Muscle of back (tissue), 11 donors: ENCODE data around the gene TMEM184A. TPM values are rescaled to one million over a fixed set of nuclear protein-coding genes. Genes with fewer than 3 reads are reported as not detected.

Experiments
- DNase-seq, 3 donors: peaks; one replicate each; pipeline versions ENCODE4 v3.0.0 to v3.0.0-alpha.2; 2013
- polyA plus RNA-seq, 10 donors: library from polyadenylated mRNA; unstranded; fragments of 120-200 nt; gene quantifications; one replicate each; pipeline ENCODE4 v1.2.1, GENCODE V29; 2013; ENCODE audit not compliant: insufficient read length in 10 of 10

Gene TMEM184A
- polyA plus RNA-seq, 10 donors = 0.42 to 1.6 (median 0.67) TPM

DNA sequence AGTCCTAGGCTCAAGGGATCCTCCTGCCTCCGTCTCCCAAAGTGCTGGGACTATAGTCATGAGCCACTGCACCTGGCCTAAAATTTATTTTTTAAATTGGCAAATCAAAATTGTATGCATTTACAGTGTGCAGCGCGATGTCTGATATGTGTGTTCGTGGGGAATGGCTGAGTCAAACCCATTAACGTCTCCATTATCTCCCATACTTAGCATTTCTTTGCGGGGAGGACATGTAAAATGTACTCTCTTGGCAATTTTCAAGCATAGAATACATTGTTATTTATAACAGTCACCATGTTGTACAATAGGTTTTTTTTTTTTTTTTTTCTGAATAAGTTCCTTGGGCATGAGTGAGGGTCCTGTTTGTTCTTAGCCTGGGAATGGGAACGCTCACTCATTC, 3.8 kb downstream of the TMEM184A start:
- no peak for DNase-seq

- DNase-seq = no peak
Measured at GRCh38 chr7:1550846-1551155, 5.2 kb downstream of the TMEM184A start.

GRCh38 chr7:1550005-1550845, 5.8 kb downstream of the TMEM184A start:
- DNase-seq = no peak

GRCh38 chr7:1549357-1550004, 6.5 kb downstream of the TMEM184A start:
- DNase-seq = no peak

GRCh38 chr7:1548944-1549343, 7.1 kb downstream of the TMEM184A start:
- no peak for DNase-seq

GRCh38 chr7:1548438-1548831, 7.6 kb downstream of the TMEM184A start:
- DNase-seq = no peak

DNA sequence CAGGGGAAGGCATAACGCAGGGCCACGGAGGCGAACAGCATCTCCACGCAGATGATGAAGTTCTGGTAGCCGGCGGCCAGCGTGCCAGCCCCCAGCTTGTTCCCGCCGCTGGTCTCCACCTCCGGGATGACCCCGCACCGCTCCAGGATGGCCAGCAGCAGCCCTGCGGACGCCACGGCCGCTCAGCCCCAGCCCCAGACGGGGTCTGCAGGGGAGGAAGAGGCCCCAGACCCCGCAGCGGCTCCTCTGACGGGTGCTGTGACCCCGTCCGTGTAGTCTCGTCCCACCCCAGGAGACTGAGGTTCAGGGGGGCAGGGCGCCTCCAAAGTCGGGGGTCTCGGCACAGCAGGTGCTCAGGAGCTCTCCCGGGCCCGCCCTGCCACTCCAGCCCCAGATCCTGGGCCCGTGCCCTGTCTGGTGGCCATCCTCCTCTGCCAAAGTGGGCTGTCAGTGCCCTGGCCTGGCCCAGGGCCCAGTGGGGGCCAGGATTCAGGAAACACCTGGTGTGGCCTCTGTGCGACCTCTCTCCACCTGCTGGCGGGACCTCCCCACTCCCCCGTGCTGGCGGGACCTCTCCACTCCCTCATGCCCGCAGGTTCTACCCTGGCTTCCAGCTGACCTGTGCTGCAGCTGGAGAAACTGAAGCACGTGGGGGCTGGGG, 8.1 kb downstream of the TMEM184A start:
- DNase-seq = no peak

- no peak for DNase-seq
Measured at GRCh38 chr7:1546909-1547776, 8.9 kb downstream of the TMEM184A start.

- DNase-seq = no peak
Measured at GRCh38 chr7:1546274-1546908, 9.6 kb downstream of the TMEM184A start.

DNA sequence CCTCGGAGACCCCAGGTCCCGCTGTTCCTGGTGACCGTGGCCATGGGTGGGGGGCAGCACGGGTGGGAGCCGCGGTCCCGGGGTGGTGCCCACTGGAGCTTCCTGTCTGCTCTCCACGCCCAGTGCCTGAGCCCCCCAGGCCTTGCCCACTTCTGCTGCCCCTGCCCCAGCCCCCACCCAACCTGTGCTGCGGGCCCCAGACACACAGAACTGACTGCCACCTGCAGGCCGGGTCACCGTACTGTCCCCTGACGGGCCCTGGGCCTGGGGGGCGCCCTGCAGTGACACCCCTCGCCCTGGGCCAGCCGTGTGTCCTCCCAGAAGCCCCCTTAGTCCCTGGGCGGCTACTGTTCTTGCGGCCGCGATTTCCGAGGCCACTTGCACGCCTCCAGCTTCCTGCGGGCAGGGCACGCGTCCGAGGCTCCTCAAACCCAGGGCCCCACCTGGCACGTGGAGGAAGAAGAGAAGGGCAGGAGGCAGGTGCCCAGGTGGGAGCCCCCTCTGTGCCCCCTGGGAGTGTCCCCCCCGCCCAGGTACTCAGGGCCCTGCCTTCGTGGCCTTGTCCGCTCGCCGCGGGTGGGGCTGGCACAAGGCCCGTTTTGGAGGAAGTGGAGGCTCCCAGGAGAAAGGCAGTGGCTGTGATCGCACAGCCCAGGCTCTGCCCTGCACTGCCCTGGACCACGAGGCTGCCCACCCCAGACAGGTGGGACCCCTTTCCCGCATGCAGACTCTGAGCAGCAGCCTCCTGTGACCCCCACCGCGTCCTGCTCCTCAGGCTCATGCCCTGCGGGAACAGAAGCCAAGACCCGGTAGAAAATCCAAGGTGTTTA, 10.4 kb downstream of the TMEM184A start:
- no peak for DNase-seq

DNA sequence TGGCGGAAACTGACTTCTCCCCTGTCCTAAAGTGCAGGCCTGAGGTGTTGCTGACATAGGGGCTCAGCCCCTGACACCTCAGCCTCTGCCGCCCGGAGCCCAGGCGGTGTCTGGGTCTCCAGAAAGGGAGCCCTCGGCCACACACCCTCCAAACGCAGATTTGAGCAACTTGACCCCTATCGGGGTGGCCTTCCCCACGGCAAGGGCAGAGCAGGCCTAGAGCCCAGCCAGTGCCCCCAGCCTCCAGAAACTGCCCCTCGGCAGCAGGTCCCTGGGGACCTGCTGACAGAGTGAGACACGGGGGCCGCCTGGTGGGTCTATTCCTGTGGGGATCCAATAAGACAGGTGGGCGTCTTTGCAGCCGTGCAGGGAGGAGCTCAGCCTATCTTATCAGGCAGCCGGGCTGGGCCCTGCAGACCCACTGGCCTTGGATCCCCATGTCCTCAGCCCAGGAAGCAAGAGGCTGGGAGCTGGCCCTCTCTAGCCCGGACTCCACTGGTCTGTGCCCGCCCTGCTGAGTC, 11.0 kb downstream of the TMEM184A start:
- no peak for DNase-seq

DNA sequence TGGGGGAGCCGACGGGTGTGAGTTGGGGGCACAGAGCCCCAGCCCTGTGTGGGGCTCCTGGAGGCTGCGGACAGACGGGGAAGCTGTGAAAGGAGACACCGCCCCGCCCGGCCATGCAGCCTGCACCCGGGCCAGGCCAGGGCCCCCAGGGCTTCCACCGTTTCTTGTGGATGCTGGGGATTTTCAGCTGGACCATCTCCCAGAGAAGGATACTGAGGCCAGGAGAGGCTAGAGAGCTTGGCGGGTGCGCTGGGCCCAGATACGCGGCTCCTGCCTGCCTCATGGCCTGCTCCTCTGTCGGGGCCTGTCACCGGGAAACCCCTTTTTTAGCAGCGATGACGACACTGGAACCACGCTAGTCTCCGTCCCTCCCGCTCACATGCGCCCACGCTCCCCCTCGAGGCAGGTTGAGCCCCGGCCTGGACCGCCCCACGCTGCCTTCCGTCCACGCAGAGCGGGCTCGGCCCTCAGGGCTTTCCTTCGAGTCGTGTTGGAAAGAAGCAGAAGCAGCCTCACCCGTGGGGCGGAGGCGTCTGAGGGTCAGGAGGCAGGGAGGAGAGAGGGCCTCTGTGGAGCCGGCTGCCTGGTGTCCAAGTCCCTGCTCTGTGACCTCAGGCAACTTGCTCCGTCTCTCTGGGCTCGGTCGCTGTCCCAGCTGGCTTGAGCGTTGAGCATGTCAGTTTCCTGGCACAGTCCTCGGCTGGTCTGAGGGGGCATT, 11.7 kb downstream of the TMEM184A start:
- DNase-seq = peak in 2 of 3 donors; percentile 38 to 76

- peak in 1 of 3 donors; percentile 58 for DNase-seq
Measured at GRCh38 chr7:1543826-1544177, 12.2 kb downstream of the TMEM184A start.

GRCh38 chr7:1542841-1543747, 12.9 kb downstream of the TMEM184A start:
- DNase-seq = no peak

DNA sequence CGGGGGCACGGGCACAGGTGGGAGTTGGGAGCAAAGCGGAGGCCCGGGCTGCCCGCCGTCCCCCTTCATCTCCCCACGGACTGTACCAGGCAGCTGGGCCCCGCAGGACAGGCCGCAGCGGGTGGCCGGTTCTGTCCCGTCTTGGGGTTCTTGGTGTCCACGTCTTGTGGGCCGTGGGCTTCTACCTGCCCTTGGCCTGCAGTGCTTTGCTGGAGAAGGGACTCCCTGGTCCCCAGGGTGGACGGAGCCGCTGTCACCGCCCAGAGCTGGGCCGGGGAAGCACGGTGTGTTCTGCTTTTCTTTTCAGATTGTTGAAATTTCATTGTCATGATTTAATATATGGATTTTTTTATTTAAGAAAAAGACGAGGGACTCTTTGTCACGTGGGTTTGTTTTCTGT, 13.7 kb downstream of the TMEM184A start:
- no peak for DNase-seq

GRCh38 chr7:1541431-1542162, 14.4 kb downstream of the TMEM184A start:
- no peak for DNase-seq

GRCh38 chr7:1540776-1541271, 15.2 kb downstream of the TMEM184A start:
- DNase-seq = no peak
